AG04450 (cell line): ENCODE data around the gene RET. TPM values are rescaled to one million over a fixed set of nuclear protein-coding genes. Genes with fewer than 3 reads are reported as not detected.

ENCODE experiments used
- CTCF ChIA-PET: fragments of 300-600, 350-600 bp; formaldehyde crosslinking; extraction: SDS; loops from one replicate; lab custom pipeline; 2022; ENCODE audit warnings: antibody characterized with exemption, inconsistent platforms; lab: Charles Lee
- POLR2A ChIA-PET: fragments of 350-600 bp; formaldehyde crosslinking; extraction: SDS; loops from one replicate; lab custom pipeline; 2021; ENCODE audit warnings: antibody characterized with exemption, inconsistent platforms; lab: Yijun Ruan, JAX
- DNase-seq: peaks from one replicate; pipeline ENCODE4 v3.0.0-alpha.2; 2011; ENCODE audit warnings: low read depth, low spot score
- H3K27ac ChIP-seq: one replicate; pipeline ENCODE4 v1.5.1; 2012; ENCODE audit warnings: low read depth, low read length, control low read depth
- H3K27me3 ChIP-seq: one replicate; pipeline ENCODE4 v1.6.0; 2012; ENCODE audit warnings: low read length; ENCODE audit not compliant: control insufficient read depth, insufficient read depth
- H3K4me3 ChIP-seq: 2 replicates; pipeline ENCODE4 v1.5.1; 2011; ENCODE audit warnings: mild to moderate bottlenecking, low read depth, low read length, control low read depth
- H3K9me3 ChIP-seq: 2 replicates; pipeline ENCODE4 v1.5.1; 2012; ENCODE audit warnings: low read length; ENCODE audit not compliant: control insufficient read depth, insufficient read depth
- polyA plus RNA-seq: library from polyadenylated mRNA; depleted of rRNA; stranded (reverse); fragments of >200 nt; gene quantifications from 2 replicates; pipeline ENCODE4 v1.2.3, GENCODE V29; 2011
- TF ChIP-seq, protein P1 (sequence below): IDR thresholded peaks from 2 replicates; pipeline ENCODE4 v1.5.1; 2011; ENCODE audit warnings: low read depth, low read length, control low read depth, inconsistent platforms

The RET gene
- polyA plus RNA-seq, 1 experiment: 0.06 TPM

DNA sequence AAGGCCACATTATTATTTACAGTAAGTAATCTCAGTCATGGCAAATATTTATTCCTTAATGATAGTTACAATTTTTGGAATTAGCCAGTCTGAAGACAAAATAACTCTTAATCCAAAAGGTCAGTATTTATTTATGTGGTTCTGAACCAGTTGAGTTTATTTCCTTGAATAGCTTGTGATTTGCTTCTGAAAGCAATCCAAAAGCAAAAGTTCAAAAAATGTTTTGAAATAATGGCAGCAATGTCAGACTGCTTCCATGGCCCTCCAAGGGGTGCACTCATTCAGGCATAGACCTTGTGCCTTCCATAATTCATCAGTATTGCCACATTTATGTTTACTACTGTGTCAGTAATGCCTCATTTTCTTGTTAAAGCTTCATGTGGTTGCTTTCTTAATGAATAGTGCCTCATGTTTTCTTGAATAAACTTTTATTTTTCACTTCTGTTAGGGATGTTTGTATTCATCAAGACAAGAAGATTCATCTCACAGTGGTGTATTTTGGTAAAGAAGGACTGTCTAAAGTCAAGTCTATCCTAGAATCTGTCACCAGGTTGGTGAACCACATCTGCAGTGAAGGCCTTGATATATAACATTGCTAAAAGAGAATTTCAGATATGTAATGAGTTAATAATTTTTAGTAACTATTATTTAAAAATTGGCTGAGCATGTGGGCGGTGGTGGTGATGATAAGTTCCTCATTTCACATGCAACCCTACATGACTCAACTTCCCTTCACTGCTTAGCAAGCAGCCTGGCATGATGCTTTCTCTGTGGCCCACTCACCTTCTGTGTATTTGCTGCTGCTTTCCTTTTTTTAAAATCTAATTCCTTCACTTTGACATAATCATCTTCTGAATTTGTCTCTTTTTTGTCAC lies 83.4 kb downstream of the RET start:
- Histone ChIP-seq H3K27ac (no peak overlapping the region), H3K4me3 (no peak overlapping the region), H3K9me3 (no peaks in the 10 kb centered on the region), H3K27me3 (no peaks in the 10 kb centered on the region)
- ChIA-PET POLR2A (interaction anchor here (1.4 kb wide), 1 partner anchor 31 kb away, joined by 3 read pairs; no protein-coding TSS in a partner anchor), CTCF (interaction anchor here (0.9 to 1.0 kb wide), 3 partner anchors 10 to 44 kb away, joined by 3 to 4 read pairs (median 4); no protein-coding TSS in a partner anchor)
- TF ChIP-seq, protein P1, sequence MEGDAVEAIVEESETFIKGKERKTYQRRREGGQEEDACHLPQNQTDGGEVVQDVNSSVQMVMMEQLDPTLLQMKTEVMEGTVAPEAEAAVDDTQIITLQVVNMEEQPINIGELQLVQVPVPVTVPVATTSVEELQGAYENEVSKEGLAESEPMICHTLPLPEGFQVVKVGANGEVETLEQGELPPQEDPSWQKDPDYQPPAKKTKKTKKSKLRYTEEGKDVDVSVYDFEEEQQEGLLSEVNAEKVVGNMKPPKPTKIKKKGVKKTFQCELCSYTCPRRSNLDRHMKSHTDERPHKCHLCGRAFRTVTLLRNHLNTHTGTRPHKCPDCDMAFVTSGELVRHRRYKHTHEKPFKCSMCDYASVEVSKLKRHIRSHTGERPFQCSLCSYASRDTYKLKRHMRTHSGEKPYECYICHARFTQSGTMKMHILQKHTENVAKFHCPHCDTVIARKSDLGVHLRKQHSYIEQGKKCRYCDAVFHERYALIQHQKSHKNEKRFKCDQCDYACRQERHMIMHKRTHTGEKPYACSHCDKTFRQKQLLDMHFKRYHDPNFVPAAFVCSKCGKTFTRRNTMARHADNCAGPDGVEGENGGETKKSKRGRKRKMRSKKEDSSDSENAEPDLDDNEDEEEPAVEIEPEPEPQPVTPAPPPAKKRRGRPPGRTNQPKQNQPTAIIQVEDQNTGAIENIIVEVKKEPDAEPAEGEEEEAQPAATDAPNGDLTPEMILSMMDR: no peak
- DNase-seq: no peak

DNA sequence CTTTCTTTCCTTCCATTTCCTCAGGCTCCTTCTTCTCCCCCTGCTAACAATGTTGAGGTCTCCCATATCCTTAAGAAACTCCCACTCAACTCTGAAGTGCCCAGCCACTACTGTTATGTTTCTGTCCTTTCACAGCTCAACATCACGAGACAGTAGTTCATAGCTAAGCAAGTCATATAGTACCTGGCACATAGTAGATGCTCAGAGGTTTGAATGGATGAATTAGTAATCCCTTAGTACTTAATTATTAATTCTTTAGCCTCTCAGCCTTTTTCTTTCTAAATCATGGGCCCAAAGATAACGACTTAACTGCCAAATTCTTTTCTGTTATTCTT lies 84.0 kb downstream of the RET start:
- POLR2A ChIA-PET: interaction anchor here (1.4 kb wide), 1 partner anchor 32 kb away, joined by 3 read pairs; no protein-coding TSS in a partner anchor
- TF ChIP-seq, protein P1: no peak

DNA sequence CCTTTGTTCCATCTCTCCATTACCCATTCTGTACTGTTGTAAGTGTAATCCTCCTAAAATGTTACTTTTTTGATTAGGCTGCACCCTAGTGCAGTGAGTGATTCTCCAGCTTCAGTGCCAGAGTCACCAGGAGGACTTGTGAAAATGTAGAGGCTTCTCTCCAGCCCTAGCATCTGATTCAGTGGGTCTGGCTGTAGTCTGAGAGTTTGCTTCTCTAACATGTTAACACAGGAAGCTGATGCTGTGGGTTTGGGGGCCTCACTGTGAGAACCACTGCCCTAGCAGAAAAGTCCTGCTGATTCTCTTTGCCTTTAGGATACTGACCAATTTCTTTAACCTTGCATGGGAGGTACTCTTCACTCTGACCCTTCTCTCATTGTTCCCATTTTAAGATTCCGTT lies 85.7 kb downstream of the RET start:
- CTCF ChIA-PET: interaction anchor here (1.5 kb wide), 1 partner anchor 10 kb away, joined by 3 read pairs; no protein-coding TSS in a partner anchor
- POLR2A ChIA-PET: no interaction called here
- TF ChIP-seq, protein P1: no peak
- DNase-seq: no peak
- Histone ChIP-seq H3K4me3 (no peak overlapping the region), H3K27ac (no peak overlapping the region), H3K27me3 (no peaks in the 10 kb centered on the region), H3K9me3 (no peaks in the 10 kb centered on the region)

More for the DNA sequence above, 84.0 kb downstream of the RET start:
- no peak overlapping the region for H3K4me3 ChIP-seq
- CTCF ChIA-PET: no interaction called here
- H3K9me3 ChIP-seq: no peaks in the 10 kb centered on the region
- H3K27me3 ChIP-seq: no peaks in the 10 kb centered on the region
- H3K27ac ChIP-seq: no peak overlapping the region
- DNase-seq: no peak

DNA sequence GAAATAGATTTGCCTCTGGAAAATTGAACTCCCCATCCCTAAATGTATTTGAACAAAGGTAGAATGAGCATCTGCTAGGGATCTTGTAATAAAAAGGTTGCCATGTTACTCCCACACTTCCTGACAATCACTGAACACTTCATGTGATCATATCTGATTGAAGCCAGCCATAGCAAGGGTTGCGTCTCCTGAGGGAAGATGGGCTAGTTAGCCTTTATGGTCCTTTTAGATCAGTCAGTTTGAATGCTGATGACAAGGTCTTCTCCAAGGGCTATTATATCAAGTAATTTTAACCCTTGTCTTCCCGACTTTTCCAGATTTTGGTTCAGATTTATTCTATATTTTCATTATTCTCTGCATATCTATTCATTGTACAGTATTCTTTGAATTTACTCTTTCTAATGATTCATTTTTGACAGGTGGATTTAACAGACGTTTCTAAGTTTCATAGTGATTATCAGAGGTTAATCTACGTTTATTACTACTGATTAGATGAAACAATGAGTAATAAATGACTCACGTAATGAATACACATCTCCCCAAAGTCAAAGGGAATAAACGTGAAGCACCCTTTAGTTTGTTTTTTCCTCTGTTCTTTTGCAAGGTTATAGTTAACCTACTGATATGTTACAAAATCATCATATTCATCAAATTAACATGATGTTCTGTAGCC lies 89.5 kb downstream of the RET start:
- Histone ChIP-seq H3K27me3 (no peaks in the 10 kb centered on the region), H3K27ac (no peak overlapping the region), H3K4me3 (no peak overlapping the region), H3K9me3 (no peaks in the 10 kb centered on the region)
- TF ChIP-seq, protein P1: no peak
- DNase-seq: no peak
- CTCF ChIA-PET: no interaction called here
- POLR2A ChIA-PET: no interaction called here
